ENCODE measurements around the gene CCDC33.

DNA sequence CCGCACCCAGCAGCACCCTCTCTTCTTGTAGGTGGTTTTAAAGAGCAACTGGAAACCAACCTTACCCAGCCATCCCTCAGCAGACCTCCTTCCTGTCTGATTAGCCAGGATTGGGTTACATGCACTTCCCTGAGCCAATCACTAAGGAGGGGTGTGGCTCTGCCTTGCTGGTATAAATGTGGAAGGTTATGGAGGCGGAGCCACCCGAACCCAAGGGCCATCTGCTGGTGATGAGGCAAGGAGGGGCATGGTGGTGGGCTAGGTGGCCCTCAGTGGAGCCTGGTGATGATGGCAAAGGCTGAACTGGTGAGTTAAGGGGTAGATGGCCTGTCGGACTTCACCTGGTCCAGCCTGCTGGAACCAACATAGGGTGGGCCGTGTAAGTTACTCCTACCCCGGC is 39.8 kb downstream of the CCDC33 start:
- TF ChIP-seq, protein P1, sequence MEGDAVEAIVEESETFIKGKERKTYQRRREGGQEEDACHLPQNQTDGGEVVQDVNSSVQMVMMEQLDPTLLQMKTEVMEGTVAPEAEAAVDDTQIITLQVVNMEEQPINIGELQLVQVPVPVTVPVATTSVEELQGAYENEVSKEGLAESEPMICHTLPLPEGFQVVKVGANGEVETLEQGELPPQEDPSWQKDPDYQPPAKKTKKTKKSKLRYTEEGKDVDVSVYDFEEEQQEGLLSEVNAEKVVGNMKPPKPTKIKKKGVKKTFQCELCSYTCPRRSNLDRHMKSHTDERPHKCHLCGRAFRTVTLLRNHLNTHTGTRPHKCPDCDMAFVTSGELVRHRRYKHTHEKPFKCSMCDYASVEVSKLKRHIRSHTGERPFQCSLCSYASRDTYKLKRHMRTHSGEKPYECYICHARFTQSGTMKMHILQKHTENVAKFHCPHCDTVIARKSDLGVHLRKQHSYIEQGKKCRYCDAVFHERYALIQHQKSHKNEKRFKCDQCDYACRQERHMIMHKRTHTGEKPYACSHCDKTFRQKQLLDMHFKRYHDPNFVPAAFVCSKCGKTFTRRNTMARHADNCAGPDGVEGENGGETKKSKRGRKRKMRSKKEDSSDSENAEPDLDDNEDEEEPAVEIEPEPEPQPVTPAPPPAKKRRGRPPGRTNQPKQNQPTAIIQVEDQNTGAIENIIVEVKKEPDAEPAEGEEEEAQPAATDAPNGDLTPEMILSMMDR (IDR thresholded peaks at IDR 0.05; ENCODE audit: poor library complexity): no peak
- TF ChIP-seq EZH2 (IDR thresholded peaks at IDR 0.05; ENCODE audit: borderline replicate concordance) (no peak), EZH2phosphoT487 (IDR thresholded peaks at IDR 0.05; ENCODE audit: low read depth, severe bottlenecking, unreplicated experiment) (no peak)
